ENCODE measurements around the gene MIA.
"Not testable (repeated sequence)": the region's sequence is repeated elsewhere in the genome, so short reads cannot be mapped to it uniquely, and the experiment has no call there.

The MIA gene

GRCh38 chr19:40774916-40775631, at the start of gene MIA:
Gene MIA, plus strand, starts transcription at chr19:40775521. Its CDS starts 22 bp downstream, at chr19:40775543.
- Mint-ChIP-seq H3K36me3 (ENCODE audit: low read depth) (peaks cover 11% of the 10 kb centered on the region), H3K4me1 (peaks cover 52% of the 10 kb centered on the region), H3K27me3 (no peaks in the 10 kb centered on the region), H3K27ac (no peak within 1 kb of the TSS), H3K9me3 (peaks cover 4% of the 10 kb centered on the region), H3K4me3 (peak within 1 kb of the TSS; percentile 12)
- DNase-seq (no peak), ATAC-seq (no peak)

GRCh38 chr19:40726279-40726678, 49.0 kb upstream of the MIA start:
- H3K9me3 Mint-ChIP-seq, result no peaks in the 10 kb centered on the region
- H3K4me3 Mint-ChIP-seq, result no peak overlapping the region
- H3K27ac Mint-ChIP-seq, result no peak overlapping the region
- ATAC-seq (no peak), DNase-seq (no peak)
- no peaks in the 10 kb centered on the region for H3K27me3 Mint-ChIP-seq
- H3K36me3 Mint-ChIP-seq (ENCODE audit: low read depth), result peaks cover 24% of the 10 kb centered on the region
- peaks cover 22% of the 10 kb centered on the region for H3K4me1 Mint-ChIP-seq

DNA sequence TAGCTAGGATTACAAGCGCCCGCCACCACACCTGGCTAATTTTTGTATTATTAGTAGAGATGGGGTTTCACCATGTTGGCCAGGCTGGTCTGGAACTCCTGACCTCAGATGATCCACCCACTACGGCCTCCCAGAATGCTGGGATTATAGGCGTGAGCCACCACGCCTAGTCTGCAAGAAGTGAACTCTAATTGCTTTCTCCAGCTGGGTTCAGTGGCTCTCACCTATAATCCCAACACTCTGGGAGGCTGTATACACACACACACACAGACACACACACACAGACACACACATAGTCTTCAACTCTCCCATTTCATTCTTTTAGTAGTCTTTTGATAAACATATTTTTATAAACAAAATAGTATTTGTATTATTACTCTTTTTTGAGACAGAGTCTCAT, 45.3 kb upstream of the MIA start:
- H3K27me3 Mint-ChIP-seq, DNase-seq, H3K4me1 Mint-ChIP-seq, H3K9me3 Mint-ChIP-seq, H3K4me3 Mint-ChIP-seq, ATAC-seq, H3K27ac Mint-ChIP-seq: not testable (repeated sequence)
- H3K36me3 Mint-ChIP-seq (ENCODE audit: low read depth), result peaks cover 25% of the 10 kb centered on the region

GRCh38 chr19:40732304-40732703, 43.0 kb upstream of the MIA start:
- not testable (repeated sequence) for H3K27me3 Mint-ChIP-seq, H3K27ac Mint-ChIP-seq, H3K9me3 Mint-ChIP-seq, H3K4me1 Mint-ChIP-seq, ATAC-seq, DNase-seq, H3K4me3 Mint-ChIP-seq
- H3K36me3 Mint-ChIP-seq (ENCODE audit: low read depth), result peaks cover 25% of the 10 kb centered on the region

DNA sequence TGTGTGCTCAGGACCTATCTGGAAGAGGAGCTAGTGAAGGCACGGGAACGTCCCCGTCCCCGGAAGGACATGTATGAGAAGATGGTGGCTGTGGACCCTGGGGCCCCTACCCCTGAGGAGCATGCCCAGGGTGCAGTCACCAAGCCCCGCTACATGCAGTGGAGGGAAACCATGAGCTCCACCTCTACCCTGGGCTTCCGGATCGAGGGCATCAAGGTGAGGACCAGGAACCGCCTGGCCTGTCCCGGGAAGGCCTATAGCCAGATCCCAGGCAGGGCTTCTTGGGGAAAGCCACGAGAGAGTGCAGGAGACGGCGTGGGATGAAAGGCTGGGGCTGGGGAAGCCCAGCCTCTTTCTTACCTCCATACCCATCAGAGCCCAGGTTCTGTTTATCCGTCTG, 42.2 kb upstream of the MIA start:
- no peak overlapping the region for H3K27ac Mint-ChIP-seq
- no peak overlapping the region for H3K4me3 Mint-ChIP-seq
- no peaks in the 10 kb centered on the region for H3K9me3 Mint-ChIP-seq
- ATAC-seq (no peak), DNase-seq (no peak)
- peaks cover 23% of the 10 kb centered on the region for H3K36me3 Mint-ChIP-seq (ENCODE audit: low read depth)
- H3K27me3 Mint-ChIP-seq, result no peaks in the 10 kb centered on the region
- no peaks in the 10 kb centered on the region for H3K4me1 Mint-ChIP-seq

DNA sequence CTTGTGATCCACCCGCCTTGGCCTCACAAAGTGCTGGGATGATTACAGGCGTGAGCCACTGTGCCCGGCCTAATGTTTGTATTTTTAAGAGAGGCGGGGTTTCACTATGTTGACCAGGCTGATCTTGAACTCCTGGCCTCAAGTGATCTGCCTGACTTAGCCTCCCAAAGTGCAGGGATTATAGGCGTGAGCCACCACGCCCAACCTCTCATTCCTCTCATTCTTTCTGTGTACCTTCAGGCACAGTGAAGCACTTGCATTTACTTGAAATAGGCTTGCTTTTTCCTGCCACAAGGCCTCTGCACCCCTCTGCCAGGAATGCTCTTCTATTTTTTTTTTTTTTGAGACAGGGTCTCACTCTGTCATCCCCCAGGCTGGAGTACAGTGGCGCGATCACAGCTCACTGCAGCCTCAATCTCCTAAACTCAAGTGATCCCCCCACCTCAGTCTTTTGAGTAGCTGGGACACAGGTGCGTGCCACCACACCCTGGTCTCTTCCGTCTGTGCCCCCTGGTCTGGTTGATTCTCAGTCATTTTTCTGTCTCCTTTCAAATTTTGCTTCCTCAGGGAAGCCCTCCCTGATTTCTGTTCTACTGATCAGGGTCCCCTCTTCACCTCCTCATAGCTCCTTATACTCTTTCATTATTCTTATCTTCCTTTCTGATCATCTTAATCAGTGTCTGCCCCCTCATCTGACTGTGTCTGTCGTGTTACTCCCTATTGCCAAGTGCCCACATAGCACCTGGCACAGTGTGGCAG, 40.1 kb upstream of the MIA start:
- H3K27ac Mint-ChIP-seq, result no peak overlapping the region
- ATAC-seq, result no peak
- H3K4me3 Mint-ChIP-seq, result no peak overlapping the region
- peaks cover 23% of the 10 kb centered on the region for H3K36me3 Mint-ChIP-seq (ENCODE audit: low read depth)
- H3K27me3 Mint-ChIP-seq, result no peaks in the 10 kb centered on the region
- no peaks in the 10 kb centered on the region for H3K4me1 Mint-ChIP-seq
- no peak for DNase-seq
- no peaks in the 10 kb centered on the region for H3K9me3 Mint-ChIP-seq

GRCh38 chr19:40736661-40737060, 38.7 kb upstream of the MIA start:
- Mint-ChIP-seq H3K4me1 (no peaks in the 10 kb centered on the region), H3K36me3 (ENCODE audit: low read depth) (peaks cover 15% of the 10 kb centered on the region), H3K9me3 (no peaks in the 10 kb centered on the region), H3K27me3 (no peaks in the 10 kb centered on the region), H3K4me3 (no peak overlapping the region), H3K27ac (no peak overlapping the region)
- ATAC-seq (no peak), DNase-seq (no peak)

DNA sequence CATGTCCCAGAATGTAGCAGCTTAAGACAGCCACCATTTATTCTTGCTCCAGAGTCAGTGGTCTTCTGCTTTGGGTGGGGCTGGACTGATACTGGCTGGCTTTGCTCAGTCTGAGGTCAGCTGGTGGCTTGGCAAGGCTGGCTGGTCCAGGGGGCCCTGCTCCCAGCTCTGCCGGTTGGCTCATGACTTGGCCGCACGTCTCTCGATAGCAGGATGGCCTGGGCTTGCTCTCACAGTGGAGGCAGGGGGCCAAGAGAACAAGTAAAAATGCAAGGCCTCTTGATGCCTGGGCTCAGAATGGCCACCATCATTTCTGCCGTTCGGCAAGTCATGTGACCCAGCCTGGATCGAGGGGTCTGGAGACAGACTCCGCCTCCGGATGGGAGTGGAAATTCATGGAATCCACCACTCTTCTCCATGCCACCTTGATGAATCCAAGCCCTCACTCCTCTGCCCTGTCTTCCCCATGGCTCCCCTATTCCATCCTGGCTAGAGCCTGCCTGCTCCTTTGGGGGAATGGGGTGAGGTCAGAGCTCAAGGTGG, 38.1 kb upstream of the MIA start:
- no peaks in the 10 kb centered on the region for H3K27me3 Mint-ChIP-seq

GRCh38 chr19:40739030-40739839, 36.1 kb upstream of the MIA start:
- H3K4me1 Mint-ChIP-seq, result no peaks in the 10 kb centered on the region
- H3K36me3 Mint-ChIP-seq (ENCODE audit: low read depth), result peaks cover 4% of the 10 kb centered on the region
- H3K27ac Mint-ChIP-seq, result peak overlapping the region; percentile 60
- no peaks in the 10 kb centered on the region for H3K27me3 Mint-ChIP-seq
- no peaks in the 10 kb centered on the region for H3K9me3 Mint-ChIP-seq
- H3K4me3 Mint-ChIP-seq, result no peak overlapping the region
- no peak for DNase-seq
- no peak for ATAC-seq

More for the DNA sequence above, 38.1 kb upstream of the MIA start:
- Mint-ChIP-seq H3K27ac (no peak overlapping the region), H3K4me3 (no peak overlapping the region), H3K36me3 (ENCODE audit: low read depth) (peaks cover 15% of the 10 kb centered on the region), H3K9me3 (no peaks in the 10 kb centered on the region), H3K4me1 (no peaks in the 10 kb centered on the region)
- ATAC-seq (no peak), DNase-seq (no peak)

GRCh38 chr19:40739871-40740703, 35.2 kb upstream of the MIA start:
- no peak for ATAC-seq
- no peak for DNase-seq
- Mint-ChIP-seq H3K4me1 (no peaks in the 10 kb centered on the region), H3K27ac (no peak overlapping the region), H3K4me3 (no peak overlapping the region), H3K9me3 (no peaks in the 10 kb centered on the region), H3K36me3 (ENCODE audit: low read depth) (peaks cover 2% of the 10 kb centered on the region), H3K27me3 (no peaks in the 10 kb centered on the region)

GRCh38 chr19:40740747-40741146, 34.6 kb upstream of the MIA start:
- no peaks in the 10 kb centered on the region for H3K9me3 Mint-ChIP-seq
- ATAC-seq, result no peak
- no peaks in the 10 kb centered on the region for H3K27me3 Mint-ChIP-seq
- no peak overlapping the region for H3K27ac Mint-ChIP-seq
- no peak overlapping the region for H3K4me3 Mint-ChIP-seq
- no peak for DNase-seq
- H3K4me1 Mint-ChIP-seq, result no peaks in the 10 kb centered on the region
- H3K36me3 Mint-ChIP-seq (ENCODE audit: low read depth), result peaks cover 2% of the 10 kb centered on the region

GRCh38 chr19:40741527-40742390, 33.6 kb upstream of the MIA start:
- H3K27me3 Mint-ChIP-seq, result no peaks in the 10 kb centered on the region
- no peak overlapping the region for H3K27ac Mint-ChIP-seq

GRCh38 chr19:40742477-40742876, 32.8 kb upstream of the MIA start:
- H3K27me3 Mint-ChIP-seq, result no peaks in the 10 kb centered on the region

More at GRCh38 chr19:40741527-40742390, 33.6 kb upstream of the MIA start:
- no peak overlapping the region for H3K4me3 Mint-ChIP-seq
- peaks cover 2% of the 10 kb centered on the region for H3K36me3 Mint-ChIP-seq (ENCODE audit: low read depth)
- no peaks in the 10 kb centered on the region for H3K4me1 Mint-ChIP-seq
- DNase-seq (no peak), ATAC-seq (no peak)
- H3K9me3 Mint-ChIP-seq, result no peaks in the 10 kb centered on the region

More at GRCh38 chr19:40742477-40742876, 32.8 kb upstream of the MIA start:
- Mint-ChIP-seq H3K4me1 (no peaks in the 10 kb centered on the region), H3K9me3 (no peaks in the 10 kb centered on the region), H3K4me3 (no peak overlapping the region), H3K27ac (no peak overlapping the region), H3K36me3 (ENCODE audit: low read depth) (peaks cover 2% of the 10 kb centered on the region)
- DNase-seq (no peak), ATAC-seq (no peak)

Data from activated naive CD8-positive, alpha-beta T cell treated with anti-CD3 and anti-CD28 coated beads, Interleukin-2, amount 50 U/mL, for 24 hours (primary cell).